Endothelial cell (in vitro differentiated cells): ENCODE results near the gene SHD. TPM values are rescaled to one million over a fixed set of nuclear protein-coding genes. Genes with fewer than 3 reads are reported as not detected.

ENCODE experiments used
- DNase-seq: peaks from one replicate; pipeline ENCODE4 v3.0.0; 2021; ENCODE audit warnings: low spot score
- H3K27ac Mint-ChIP-seq: one replicate; pipeline ENCODE4 v1.8.0; 2021; ENCODE audit warnings: mixed read lengths, inconsistent platforms; ENCODE audit not compliant: unreplicated experiment
- H3K27me3 Mint-ChIP-seq: one replicate; pipeline ENCODE4 v1.8.0; 2021; ENCODE audit warnings: mild to moderate bottlenecking, moderate library complexity, mixed read lengths, inconsistent platforms; ENCODE audit not compliant: unreplicated experiment
- H3K36me3 Mint-ChIP-seq: one replicate; pipeline ENCODE4 v1.8.0; 2021; ENCODE audit warnings: mild to moderate bottlenecking, low read depth, mixed read lengths, inconsistent platforms; ENCODE audit not compliant: unreplicated experiment
- H3K4me1 Mint-ChIP-seq: one replicate; pipeline ENCODE4 v1.8.0; 2021; ENCODE audit warnings: mild to moderate bottlenecking, mixed read lengths, inconsistent platforms; ENCODE audit not compliant: unreplicated experiment
- H3K4me3 Mint-ChIP-seq: one replicate; pipeline ENCODE4 v1.8.0; 2021; ENCODE audit warnings: mild to moderate bottlenecking, mixed read lengths, inconsistent platforms; ENCODE audit not compliant: unreplicated experiment
- H3K9me3 Mint-ChIP-seq: one replicate; pipeline ENCODE4 v1.8.0; 2021; ENCODE audit warnings: mixed read lengths, inconsistent platforms; ENCODE audit not compliant: unreplicated experiment
- CTCF ChIP-seq: fragments of 200-600 bp; sonication (generic); IDR thresholded peaks from one replicate; pipeline ENCODE4 v1.5.0; 2021; ENCODE audit warnings: antibody characterized with exemption; ENCODE audit not compliant: unreplicated experiment
- total RNA-seq: library from RNA; stranded (reverse); fragmentation: NEBNext Ultra II Directional; extraction: Animal tissue kit (Norgen Biotek cat#: 25700); gene quantifications from one replicate; pipeline ENCODE4 v1.2.1, GENCODE V29; 2021; ENCODE audit not compliant: unreplicated experiment

SHD gene
- total RNA-seq, 1 donor from 2014 or later = 0.90 TPM

DNA sequence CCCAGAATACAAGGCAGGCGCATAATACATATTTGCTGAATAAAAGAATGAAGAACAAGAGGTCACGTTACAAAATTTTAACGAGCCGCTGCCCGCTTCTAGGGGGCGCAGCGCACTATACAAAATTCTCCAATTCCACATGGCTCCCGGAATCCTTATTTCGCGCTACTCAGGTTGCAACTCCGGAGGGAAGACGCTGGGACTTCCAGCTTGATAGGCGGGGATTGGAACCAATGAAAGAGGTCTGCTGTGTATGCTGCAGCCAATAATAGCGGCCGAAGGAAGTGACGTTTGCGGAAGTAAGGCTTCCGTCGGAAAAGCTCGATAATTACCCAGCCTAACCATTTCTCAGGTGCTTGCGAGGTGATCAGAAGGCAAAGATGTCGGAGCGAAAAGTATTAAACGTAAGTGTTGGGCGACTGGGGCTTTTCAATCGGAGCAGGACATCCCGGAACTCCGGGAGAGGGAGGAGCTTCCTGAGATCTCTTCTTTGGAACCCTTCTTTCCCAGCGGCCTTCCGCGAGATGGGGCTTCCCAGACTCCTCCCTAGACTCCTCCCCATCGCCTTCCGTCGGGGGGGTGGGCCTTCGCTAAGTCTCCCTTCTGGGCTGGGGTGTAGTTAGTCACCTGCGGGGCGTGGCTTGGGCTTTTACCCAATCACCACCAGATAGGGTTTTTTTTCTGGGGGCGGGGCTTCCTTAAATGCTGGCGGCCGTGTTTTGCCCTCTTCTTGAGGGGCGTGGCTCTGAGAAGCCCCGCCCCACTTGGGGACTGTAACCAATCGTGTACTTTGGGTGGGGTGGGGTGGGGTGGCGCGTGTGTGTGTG, 32.1 kb upstream of the SHD start, which contains the start of gene YJU2:
Gene YJU2, plus strand, starts transcription at position 314 of the 827 bp plus-strand sequence. Its CDS starts 67 bp downstream, at position 381.
- Mint-ChIP-seq H3K9me3 (no peaks in the 10 kb centered on the region), H3K4me1 (peaks cover 8% of the 10 kb centered on the region), H3K4me3 (peak within 1 kb of the TSS; percentile 99), H3K27me3 (peaks cover 4% of the 10 kb centered on the region), H3K36me3 (peaks cover 37% of the 10 kb centered on the region), H3K27ac (peak within 1 kb of the TSS; percentile 100)
- DNase-seq = peak; percentile 97
- no peak for TF ChIP-seq CTCF

GRCh38 chr19:4256563-4256962, 22.5 kb upstream of the SHD start:
- H3K4me3 Mint-ChIP-seq = peak overlapping the region; percentile 21
- peaks cover 39% of the 10 kb centered on the region for H3K36me3 Mint-ChIP-seq
- DNase-seq = no peak
- no peaks in the 10 kb centered on the region for H3K9me3 Mint-ChIP-seq
- peaks cover 2% of the 10 kb centered on the region for H3K27me3 Mint-ChIP-seq
- H3K4me1 Mint-ChIP-seq = no peaks in the 10 kb centered on the region
- no peak overlapping the region for H3K27ac Mint-ChIP-seq
- TF ChIP-seq CTCF = peak; percentile 25

- H3K4me3 Mint-ChIP-seq = peak overlapping the region; percentile 21
- H3K4me1 Mint-ChIP-seq = no peaks in the 10 kb centered on the region
- peaks cover 2% of the 10 kb centered on the region for H3K27me3 Mint-ChIP-seq
- DNase-seq = no peak
- no peak for TF ChIP-seq CTCF
- peaks cover 39% of the 10 kb centered on the region for H3K36me3 Mint-ChIP-seq
- H3K9me3 Mint-ChIP-seq = no peaks in the 10 kb centered on the region
- no peak overlapping the region for H3K27ac Mint-ChIP-seq
These were observed 22.0 kb upstream of the SHD start for GRCh38 chr19:4257025-4257424.

DNA sequence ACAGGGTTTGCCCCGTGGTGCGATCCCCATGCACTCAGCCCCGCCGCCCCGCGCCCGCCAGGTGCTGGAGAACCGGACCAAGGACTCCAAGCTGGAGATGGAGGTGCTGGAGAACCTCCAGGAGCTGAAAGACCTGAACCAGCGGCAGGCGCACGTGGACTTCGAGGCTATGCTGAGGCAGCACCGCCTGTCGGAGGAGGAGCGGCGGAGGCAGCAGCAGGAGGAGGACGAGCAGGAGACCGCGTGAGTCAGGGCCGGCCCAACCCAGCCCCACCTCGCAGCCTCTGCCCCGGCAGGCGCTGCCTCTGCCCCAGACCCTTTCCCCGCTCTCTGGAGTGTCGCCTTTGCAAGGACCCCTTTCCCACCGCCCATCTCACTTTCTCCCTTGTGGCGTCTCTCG, 20.9 kb upstream of the SHD start:
- no peak for DNase-seq
- no peak overlapping the region for H3K4me3 Mint-ChIP-seq
- H3K36me3 Mint-ChIP-seq = peaks cover 32% of the 10 kb centered on the region
- H3K27ac Mint-ChIP-seq = no peak overlapping the region
- no peaks in the 10 kb centered on the region for H3K4me1 Mint-ChIP-seq
- TF ChIP-seq CTCF = no peak
- H3K27me3 Mint-ChIP-seq = peaks cover 2% of the 10 kb centered on the region
- H3K9me3 Mint-ChIP-seq = no peaks in the 10 kb centered on the region

GRCh38 chr19:4260613-4261191, 18.4 kb upstream of the SHD start:
- H3K9me3 Mint-ChIP-seq = no peaks in the 10 kb centered on the region
- H3K27ac Mint-ChIP-seq = no peak overlapping the region
- peaks cover 18% of the 10 kb centered on the region for H3K36me3 Mint-ChIP-seq
- H3K4me3 Mint-ChIP-seq = no peak overlapping the region
- H3K4me1 Mint-ChIP-seq = peaks cover 4% of the 10 kb centered on the region
- no peak for DNase-seq
- peaks cover 2% of the 10 kb centered on the region for H3K27me3 Mint-ChIP-seq
- TF ChIP-seq CTCF = no peak
